Esophagus muscularis mucosa (tissue), 4 donors: ENCODE results near the gene JMJD1C. TPM values are rescaled to one million over a fixed set of nuclear protein-coding genes. Genes with fewer than 3 reads are reported as not detected.

ENCODE experiments used
- DNase-seq: peaks from one replicate; pipeline ENCODE4 v3.0.0-alpha.2; 2017; ENCODE audit errors: extremely low spot score
- H3K27ac ChIP-seq, 4 donors: fragments of 200-600 bp; sonication (generic); replicated peaks in 1 of 4; 1 replicate in 3 of 4; 2 replicates in 1 of 4; pipeline ENCODE4 v1.5.1; 2016 to 2019; ENCODE audit warnings: mild to moderate bottlenecking in 1 of 4
- H3K27me3 ChIP-seq, 4 donors: fragments of 200-600 bp; sonication (generic); one replicate each; pipeline versions ENCODE4 v1.5.1 to v1.6.0; 2016 to 2019
- H3K36me3 ChIP-seq, 4 donors: fragments of 200-600 bp; sonication (generic); one replicate each; pipeline ENCODE4 v1.5.1; 2016 to 2019
- H3K4me1 ChIP-seq, 4 donors: fragments of 200-600 bp; sonication (generic); one replicate each; pipeline ENCODE4 v1.5.1; 2016 to 2019
- H3K4me3 ChIP-seq, 4 donors: fragments of 200-600 bp; sonication (generic); 1 replicate in 2 of 4; 2 replicates in 2 of 4; pipeline ENCODE4 v1.5.1; 2016 to 2019; ENCODE audit warnings: mild to moderate bottlenecking in 4 of 4, moderate library complexity in 1 of 4
- H3K9me3 ChIP-seq, 4 donors: fragments of 200-600 bp; sonication (generic); 1 replicate in 3 of 4; 2 replicates in 1 of 4; pipeline ENCODE4 v1.5.1; 2016 to 2019
- EP300 ChIP-seq: sonication (generic); formaldehyde crosslinking; IDR thresholded peaks from one replicate; pipeline ENCODE4 v1.6.1; 2017; ENCODE audit warnings: antibody characterized with exemption
- POLR2A ChIP-seq: fragments of 450-650 bp; IDR thresholded peaks from one replicate; pipeline ENCODE4 v1.6.1; 2017; ENCODE audit warnings: antibody characterized with exemption, moderate library complexity, mild to moderate bottlenecking, low read depth
- POLR2AphosphoS5 ChIP-seq, 2 donors: sonication (generic); formaldehyde crosslinking; IDR thresholded peaks; one replicate each; pipeline ENCODE4 v1.6.1; 2017; ENCODE audit warnings: antibody characterized with exemption in 2 of 2
- WGBS: methylation state at CpG from one replicate; pipeline ENCODE4 v1.1.5; 2018; 5-methylcytosine and 5-hydroxymethylcytosine counted together
- intact Hi-C: fragments of 100-400 bp; cut with DNase I; formaldehyde crosslinking; loops from one replicate; pipeline ENCODE4 v1.15.1; 2023
- total RNA-seq, 4 donors: library from RNA; depleted of rRNA; stranded (reverse); fragments of >200 nt; gene quantifications; one replicate each; pipeline versions ENCODE4 v1.1.0 to v1.2.1, GENCODE V29; 2016
- TF ChIP-seq, protein P1 (sequence below), 3 experiments: fragments of 200-600 bp in 2 of 3; fragments of 450-650 bp in 1 of 3; sonication (generic) in 2 of 3; IDR thresholded peaks; one replicate each; pipeline ENCODE4 v1.5.1; 2017 to 2019; ENCODE audit warnings: antibody characterized with exemption in 3 of 3, mild to moderate bottlenecking in 2 of 3, moderate library complexity in 1 of 3

JMJD1C gene
- total RNA-seq, 4 donors from 2014 or later, result 60.3 to 89.7 (median 79.8) TPM

DNA sequence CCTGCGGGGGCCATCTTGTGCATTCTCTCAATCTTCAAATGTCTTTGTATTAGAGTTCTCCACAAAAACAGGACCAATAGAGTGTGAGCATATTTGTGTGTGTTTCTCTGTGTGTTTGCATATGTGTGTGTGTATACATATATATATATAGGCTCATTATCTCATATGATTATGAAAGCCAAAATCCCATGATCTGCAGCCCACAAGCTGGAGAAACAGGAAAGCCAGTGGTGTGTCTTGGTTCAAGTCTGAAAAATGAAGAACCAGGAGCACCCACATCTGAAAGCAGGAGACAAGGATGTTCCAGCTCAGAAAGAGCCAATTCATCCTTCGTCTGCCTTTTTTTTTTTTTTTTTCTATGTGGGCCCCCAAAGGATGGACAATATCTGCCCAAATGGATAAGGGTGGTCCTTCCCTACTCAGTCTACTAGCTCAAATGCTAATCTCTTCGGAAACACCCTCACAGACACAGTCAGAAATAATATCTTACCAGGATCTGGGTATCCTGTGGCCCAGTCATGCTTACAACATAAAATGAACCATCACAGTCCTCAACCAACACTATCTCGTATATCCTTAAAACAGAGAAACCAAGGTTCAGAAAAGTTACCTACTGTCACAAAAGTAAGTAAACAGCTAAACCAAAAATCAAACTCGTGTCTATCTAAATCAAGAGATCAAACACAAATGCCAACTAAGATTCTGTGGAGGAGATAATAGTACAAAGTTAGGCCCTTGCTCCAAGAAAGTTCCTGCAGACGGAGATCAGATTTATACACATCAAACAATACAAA is 141.9 kb downstream of the JMJD1C start:
- Histone ChIP-seq H3K36me3 (no peaks in the 10 kb centered on the region), H3K4me1 (peaks cover 0 to 11% (median under 1%) of the 10 kb centered on the region in 4 donors), H3K27me3 (no peaks in the 10 kb centered on the region), H3K9me3 (no peaks in the 10 kb centered on the region), H3K4me3 (no peak overlapping the region), H3K27ac (no peak overlapping the region)
- 88% methylated on average over 6 of the region's 6 CpGs for WGBS
- DNase-seq, result no peak
- TF ChIP-seq POLR2AphosphoS5 (IDR thresholded peaks at IDR 0.05), result no peak
- no peak for TF ChIP-seq POLR2A
- no peak for TF ChIP-seq EP300
- TF ChIP-seq, protein P1, sequence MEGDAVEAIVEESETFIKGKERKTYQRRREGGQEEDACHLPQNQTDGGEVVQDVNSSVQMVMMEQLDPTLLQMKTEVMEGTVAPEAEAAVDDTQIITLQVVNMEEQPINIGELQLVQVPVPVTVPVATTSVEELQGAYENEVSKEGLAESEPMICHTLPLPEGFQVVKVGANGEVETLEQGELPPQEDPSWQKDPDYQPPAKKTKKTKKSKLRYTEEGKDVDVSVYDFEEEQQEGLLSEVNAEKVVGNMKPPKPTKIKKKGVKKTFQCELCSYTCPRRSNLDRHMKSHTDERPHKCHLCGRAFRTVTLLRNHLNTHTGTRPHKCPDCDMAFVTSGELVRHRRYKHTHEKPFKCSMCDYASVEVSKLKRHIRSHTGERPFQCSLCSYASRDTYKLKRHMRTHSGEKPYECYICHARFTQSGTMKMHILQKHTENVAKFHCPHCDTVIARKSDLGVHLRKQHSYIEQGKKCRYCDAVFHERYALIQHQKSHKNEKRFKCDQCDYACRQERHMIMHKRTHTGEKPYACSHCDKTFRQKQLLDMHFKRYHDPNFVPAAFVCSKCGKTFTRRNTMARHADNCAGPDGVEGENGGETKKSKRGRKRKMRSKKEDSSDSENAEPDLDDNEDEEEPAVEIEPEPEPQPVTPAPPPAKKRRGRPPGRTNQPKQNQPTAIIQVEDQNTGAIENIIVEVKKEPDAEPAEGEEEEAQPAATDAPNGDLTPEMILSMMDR (IDR thresholded peaks at IDR 0.05), result no peak
- intact Hi-C loops, result no loop called here

DNA sequence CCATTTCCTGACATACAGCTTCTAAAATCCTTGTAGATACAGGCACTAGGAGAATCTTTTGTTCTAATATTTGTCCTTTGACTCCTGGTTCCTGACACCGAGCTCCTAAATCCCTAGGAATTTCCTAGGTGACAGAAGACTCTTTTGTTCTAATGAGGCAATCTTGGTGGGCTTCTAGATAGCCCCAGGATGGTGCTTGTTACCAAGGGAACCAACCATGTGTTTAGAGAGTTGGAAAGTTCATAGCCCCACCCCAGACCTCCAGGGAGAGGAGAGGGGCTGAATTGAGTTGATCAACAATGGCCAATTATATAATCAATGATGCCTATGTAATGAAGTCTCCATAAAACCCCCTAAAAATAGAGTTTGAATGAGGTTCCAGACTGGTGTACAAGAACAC is 145.1 kb downstream of the JMJD1C start:
- Histone ChIP-seq H3K27ac (no peak overlapping the region), H3K36me3 (no peaks in the 10 kb centered on the region), H3K27me3 (no peaks in the 10 kb centered on the region), H3K4me1 (peaks cover 4 to 21% (median 10%) of the 10 kb centered on the region in 4 donors), H3K9me3 (no peaks in the 10 kb centered on the region), H3K4me3 (no peak overlapping the region)
- WGBS, result 94% methylated on average over 1 of the region's 1 CpG
- intact Hi-C loops, result no loop called here
- no peak for DNase-seq
- TF ChIP-seq EP300 (no peak), POLR2AphosphoS5 (IDR thresholded peaks at IDR 0.05) (no peak), POLR2A (no peak)
- TF ChIP-seq, protein P1 (IDR thresholded peaks at IDR 0.05), result no peak

DNA sequence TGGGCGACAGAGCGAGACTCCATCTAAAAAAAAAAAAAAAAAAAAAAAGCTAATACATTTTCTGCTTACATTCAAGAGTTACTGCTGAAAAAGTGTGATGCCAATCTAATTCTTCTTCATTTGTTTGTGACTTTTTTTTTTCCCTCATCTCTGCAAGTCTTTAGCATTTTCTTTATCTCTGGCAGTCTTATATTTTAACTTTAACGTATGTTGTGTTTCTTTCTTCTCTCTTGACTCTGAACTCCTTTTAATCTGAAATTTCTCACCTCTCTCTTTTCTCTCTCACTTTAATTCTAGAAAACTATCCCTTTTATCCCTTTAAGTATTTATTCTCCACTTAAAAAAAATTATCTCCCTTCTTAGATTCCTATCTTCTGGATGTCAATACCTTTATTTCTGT is 146.5 kb downstream of the JMJD1C start:
- WGBS, result 97% methylated on average over 3 of the region's 3 CpGs
- no peaks in the 10 kb centered on the region for H3K36me3 ChIP-seq
- intact Hi-C loops, result no loop called here
- no peak overlapping the region for H3K4me3 ChIP-seq
- H3K27me3 ChIP-seq, result no peaks in the 10 kb centered on the region
- H3K9me3 ChIP-seq, result no peaks in the 10 kb centered on the region
- H3K4me1 ChIP-seq, result peaks cover 4 to 16% (median 10%) of the 10 kb centered on the region in 4 donors
- DNase-seq, result no peak
- no peak overlapping the region for H3K27ac ChIP-seq
- TF ChIP-seq, protein P1 (IDR thresholded peaks at IDR 0.05), result no peak
- TF ChIP-seq EP300 (no peak), POLR2A (no peak), POLR2AphosphoS5 (IDR thresholded peaks at IDR 0.05) (no peak)

DNA sequence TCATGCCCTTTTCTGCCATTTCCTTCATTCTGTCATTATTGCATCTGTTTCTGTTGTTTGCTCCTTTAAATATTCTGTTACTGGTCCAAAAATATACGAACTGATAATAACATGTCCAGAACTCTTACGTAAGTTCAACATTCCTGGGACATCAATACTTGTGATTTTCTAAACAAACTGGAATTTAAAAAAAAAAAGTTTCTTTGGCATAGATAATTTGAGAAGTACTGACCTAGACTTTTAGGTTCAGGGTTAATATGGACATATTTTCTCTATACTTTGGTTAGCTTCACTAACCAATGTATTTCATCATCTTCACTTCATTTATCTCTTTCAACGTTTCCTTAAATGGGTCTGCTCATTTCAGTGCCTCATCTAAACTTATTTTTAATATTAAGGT is 147.3 kb downstream of the JMJD1C start:
- Histone ChIP-seq H3K27ac (no peak overlapping the region), H3K9me3 (no peaks in the 10 kb centered on the region), H3K4me3 (no peak overlapping the region), H3K36me3 (no peaks in the 10 kb centered on the region), H3K27me3 (no peaks in the 10 kb centered on the region), H3K4me1 (peaks cover 4 to 14% (median 8%) of the 10 kb centered on the region in 4 donors)
- intact Hi-C loops, result no loop called here
- WGBS, result 69% methylated on average over 3 of the region's 3 CpGs
- no peak for DNase-seq
- TF ChIP-seq EP300 (no peak), POLR2AphosphoS5 (IDR thresholded peaks at IDR 0.05) (no peak), POLR2A (no peak)
- TF ChIP-seq, protein P1 (IDR thresholded peaks at IDR 0.05), result no peak

DNA sequence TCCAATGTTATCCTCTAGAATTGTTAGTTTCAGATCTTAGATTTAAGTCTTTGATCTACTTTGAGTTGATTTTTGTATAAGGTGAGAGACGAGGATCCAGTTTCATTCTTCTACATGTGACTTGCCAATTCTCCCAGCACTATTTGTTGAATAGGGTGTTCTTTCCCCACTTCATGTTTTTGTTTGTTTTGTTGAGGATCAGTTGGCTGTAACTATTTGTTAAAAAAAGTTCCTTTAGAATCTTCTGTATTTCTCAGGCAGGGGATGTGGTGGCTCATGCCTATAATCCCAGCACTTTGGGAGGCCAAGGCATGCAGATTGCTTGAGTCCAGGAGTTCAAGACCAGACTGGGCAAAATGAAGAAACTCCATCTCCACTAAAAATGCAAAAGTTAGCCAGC is 151.8 kb downstream of the JMJD1C start:
- H3K27me3 ChIP-seq, result no peaks in the 10 kb centered on the region
- intact Hi-C loops, result no loop called here
- TF ChIP-seq, protein P1 (IDR thresholded peaks at IDR 0.05), result no peak
- TF ChIP-seq EP300, result no peak
- no peak for TF ChIP-seq POLR2AphosphoS5 (IDR thresholded peaks at IDR 0.05)
- no peak for TF ChIP-seq POLR2A
- WGBS, result 96% methylated on average over 1 of the region's 1 CpG
- H3K36me3 ChIP-seq, result no peaks in the 10 kb centered on the region
- H3K4me1 ChIP-seq, result peaks cover 4 to 14% (median 9%) of the 10 kb centered on the region in 4 donors
- DNase-seq, result no peak
- H3K27ac ChIP-seq, result no peak overlapping the region
- H3K4me3 ChIP-seq, result no peak overlapping the region
- H3K9me3 ChIP-seq, result no peaks in the 10 kb centered on the region
